Body of pancreas (tissue), 4 donors: ENCODE data around the gene VSIG1. TPM values are rescaled to one million over a fixed set of nuclear protein-coding genes. Genes with fewer than 3 reads are reported as not detected.

ENCODE experiments used
- ATAC-seq: fragments of 150-250 bp; one replicate; pipeline ENCODE4 v1.9.1; 2016
- DNase-seq, 4 donors: peaks; one replicate each; pipeline ENCODE4 v3.0.0-alpha.2; 2019
- H3K27ac ChIP-seq, 4 donors: fragments of 200-600 bp; sonication (generic); 1 replicate in 3 of 4; 2 replicates in 1 of 4; pipeline versions ENCODE4 v1.5.1 to v1.6.1; 2016 to 2019; ENCODE audit warnings: mild to moderate bottlenecking in 1 of 4, mixed read lengths in 1 of 4, moderate library complexity in 1 of 4
- H3K27me3 ChIP-seq, 2 donors: fragments of 200-600 bp; sonication (generic); one replicate each; pipeline ENCODE4 v1.6.0; 2016; ENCODE audit warnings: mild to moderate bottlenecking in 1 of 2
- H3K36me3 ChIP-seq, 2 donors: fragments of 200-600 bp; sonication (generic); replicated peaks in 1 of 2; 2 replicates each; pipeline ENCODE4 v1.5.1; 2016; ENCODE audit warnings: low read depth in 2 of 2; ENCODE audit not compliant: insufficient read depth in 1 of 2
- H3K4me1 ChIP-seq: fragments of 200-600 bp; sonication (generic); one replicate; pipeline ENCODE4 v1.6.0; 2016
- H3K4me3 ChIP-seq, 2 donors: fragments of 200-600 bp; sonication (generic); 1 replicate in 1 of 2; 2 replicates in 1 of 2; pipeline ENCODE4 v1.5.1; 2016 to 2019
- H3K9me3 ChIP-seq, 3 donors: fragments of 200-600 bp; sonication (generic); 1 replicate in 2 of 3; 2 replicates in 1 of 3; pipeline ENCODE4 v1.5.1; 2016
- CTCF ChIP-seq, 7 experiments: fragments of 450-650 bp in 4 of 7; fragments of 200-600 bp in 3 of 7; sonication (generic) in 3 of 7; IDR thresholded peaks; one replicate each; pipeline ENCODE4 v1.5.1; 2016 to 2019; ENCODE audit warnings: antibody characterized with exemption in 7 of 7
- POLR2A ChIP-seq, 3 donors: fragments of 450-650 bp; IDR thresholded peaks; one replicate each; pipeline ENCODE4 v1.6.1; 2016; ENCODE audit warnings: antibody characterized with exemption in 3 of 3, mild to moderate bottlenecking in 2 of 3
- WGBS, 2 donors: methylation state at CpG; one replicate each; pipeline ENCODE4 v1.1.5; 2017; 5-methylcytosine and 5-hydroxymethylcytosine counted together
- intact Hi-C: fragments of 100-400 bp; cut with DNase I; formaldehyde crosslinking; loops from one replicate; pipeline ENCODE4 v1.15.1; 2023
- total RNA-seq, 2 donors: library from RNA; depleted of rRNA; stranded (reverse); fragments of >200 nt; gene quantifications; one replicate each; pipeline ENCODE4 v1.1.0, GENCODE V29; 2016

VSIG1 gene
- total RNA-seq, 2 donors from 2014 or later = 0.33 to 2.6 TPM

GRCh38 chrX:108121291-108121690 lies 76.4 kb downstream of the VSIG1 start:
- no peak for DNase-seq
- peaks cover 5% of the 10 kb centered on the region for H3K4me1 ChIP-seq
- intact Hi-C loops = no loop called here
- no peaks in the 10 kb centered on the region for H3K9me3 ChIP-seq
- H3K27me3 ChIP-seq = no peaks in the 10 kb centered on the region
- no peak overlapping the region for H3K4me3 ChIP-seq
- H3K36me3 ChIP-seq = no peaks in the 10 kb centered on the region
- 66 to 82% methylated on average over 3 of the region's 3 CpGs for WGBS, 2 donors
- H3K27ac ChIP-seq = no peak overlapping the region
- TF ChIP-seq CTCF (IDR thresholded peaks at IDR 0.05) (no peak), POLR2A (IDR thresholded peaks at IDR 0.05) (no peak)
- ATAC-seq = no peak

- Histone ChIP-seq H3K4me1 (peaks cover 5% of the 10 kb centered on the region), H3K27me3 (no peaks in the 10 kb centered on the region), H3K36me3 (no peaks in the 10 kb centered on the region), H3K4me3 (no peak overlapping the region), H3K27ac (no peak overlapping the region), H3K9me3 (no peaks in the 10 kb centered on the region)
- intact Hi-C loops = no loop called here
- no peak for ATAC-seq
- TF ChIP-seq POLR2A (IDR thresholded peaks at IDR 0.05) (no peak), CTCF (IDR thresholded peaks at IDR 0.05) (no peak)
- 93 to 100% methylated on average over 2 of the region's 2 CpGs for WGBS, 2 donors
- no peak for DNase-seq
Measured at GRCh38 chrX:108122748-108123147, 77.9 kb downstream of the VSIG1 start.

- Histone ChIP-seq H3K27ac (no peak overlapping the region), H3K36me3 (no peaks in the 10 kb centered on the region), H3K4me3 (no peak overlapping the region), H3K9me3 (no peaks in the 10 kb centered on the region), H3K4me1 (peaks cover 5% of the 10 kb centered on the region), H3K27me3 (no peaks in the 10 kb centered on the region)
- intact Hi-C loops = no loop called here
- ATAC-seq (no peak), DNase-seq (no peak)
- 98 to 100% methylated on average over 3 of the region's 3 CpGs for WGBS, 2 donors
- TF ChIP-seq POLR2A (IDR thresholded peaks at IDR 0.05) (no peak), CTCF (IDR thresholded peaks at IDR 0.05) (no peak)
Measured at GRCh38 chrX:108123591-108124366, 78.9 kb downstream of the VSIG1 start.

- ATAC-seq = no peak
- Histone ChIP-seq H3K27me3 (no peaks in the 10 kb centered on the region), H3K9me3 (no peaks in the 10 kb centered on the region), H3K4me1 (peaks cover 5% of the 10 kb centered on the region), H3K36me3 (no peaks in the 10 kb centered on the region), H3K4me3 (no peak overlapping the region), H3K27ac (no peak overlapping the region)
- DNase-seq = no peak
- 88 to 97% methylated on average over 2 of the region's 2 CpGs for WGBS, 2 donors
- intact Hi-C loops = no loop called here
- TF ChIP-seq CTCF (IDR thresholded peaks at IDR 0.05) = no peak
- TF ChIP-seq POLR2A (IDR thresholded peaks at IDR 0.05) = no peak
Measured at GRCh38 chrX:108126661-108127060, 81.8 kb downstream of the VSIG1 start.

- H3K9me3 ChIP-seq = no peaks in the 10 kb centered on the region
- no peak for ATAC-seq
- TF ChIP-seq CTCF (IDR thresholded peaks at IDR 0.05) (no peak), POLR2A (IDR thresholded peaks at IDR 0.05) (no peak)
- DNase-seq = no peak
- H3K27me3 ChIP-seq = no peaks in the 10 kb centered on the region
- no peak overlapping the region for H3K4me3 ChIP-seq
- intact Hi-C loops = no loop called here
- no peaks in the 10 kb centered on the region for H3K36me3 ChIP-seq
- peaks cover 5% of the 10 kb centered on the region for H3K4me1 ChIP-seq
- 90 to 95% methylated on average over 4 of the region's 4 CpGs for WGBS, 2 donors
- no peak overlapping the region for H3K27ac ChIP-seq
Measured at GRCh38 chrX:108127152-108127551, 82.3 kb downstream of the VSIG1 start.
